ENCODE data around the gene HPX.

The HPX gene

GRCh38 chr11:6387811-6388599 lies 52.8 kb downstream of the HPX start:
- DNase-seq (ENCODE audit: insufficient read length, low spot score) (no peak), FAIRE-seq (no peak)
- TF ChIP-seq POU2F2 (IDR thresholded peaks at IDR 0.05; ENCODE audit: low read depth, low read length), result no peak
- TF ChIP-seq SPI1 (IDR thresholded peaks at IDR 0.05; ENCODE audit: low read depth, low read length), result no peak
- TF ChIP-seq PAX5 (IDR thresholded peaks at IDR 0.05; ENCODE audit: insufficient read depth, low read length, severe bottlenecking), result no peak
- no peak for TF ChIP-seq POLR2AphosphoS5 (IDR thresholded peaks at IDR 0.05; ENCODE audit: low read depth, low read length)
- TF ChIP-seq TAF1 (IDR thresholded peaks at IDR 0.05; ENCODE audit: low read depth, low read length), result no peak
- no peak for TF ChIP-seq POLR2A (IDR thresholded peaks at IDR 0.05; ENCODE audit: low read depth, low read length)

GRCh38 chr11:6385046-6385777 lies 55.6 kb downstream of the HPX start:
- FAIRE-seq, result no peak
- TF ChIP-seq PAX5 (IDR thresholded peaks at IDR 0.05; ENCODE audit: insufficient read depth, low read length, severe bottlenecking) (no peak), POLR2AphosphoS5 (IDR thresholded peaks at IDR 0.05; ENCODE audit: low read depth, low read length) (no peak), POU2F2 (IDR thresholded peaks at IDR 0.05; ENCODE audit: low read depth, low read length) (no peak), SPI1 (IDR thresholded peaks at IDR 0.05; ENCODE audit: low read depth, low read length) (no peak), TAF1 (IDR thresholded peaks at IDR 0.05; ENCODE audit: low read depth, low read length) (no peak), POLR2A (IDR thresholded peaks at IDR 0.05; ENCODE audit: low read depth, low read length) (no peak)
- no peak for DNase-seq (ENCODE audit: insufficient read length, low spot score)
